ENCODE measurements around the gene TNKS1BP1.

TNKS1BP1 gene

GRCh38 chr11:57332694-57333440 is 8.1 kb upstream of the TNKS1BP1 start:
- DNase-seq (ENCODE audit: low read depth), result no peak

- no peak for DNase-seq (ENCODE audit: low read depth)
Observed at GRCh38 chr11:57331720-57332119, 7.0 kb upstream of the TNKS1BP1 start.

GRCh38 chr11:57330029-57330428 is 5.3 kb upstream of the TNKS1BP1 start:
- DNase-seq (ENCODE audit: low read depth), result no peak

GRCh38 chr11:57327721-57328120 is 3.0 kb upstream of the TNKS1BP1 start:
- no peak for DNase-seq (ENCODE audit: low read depth)

- DNase-seq (ENCODE audit: low read depth), result no peak
Observed at GRCh38 chr11:57325735-57326048, 940 bp upstream of the TNKS1BP1 start.

- no peak for DNase-seq (ENCODE audit: low read depth)
Observed at GRCh38 chr11:57324154-57324885, 432 bp downstream of the TNKS1BP1 start.

GRCh38 chr11:57323855-57324153 is 948 bp downstream of the TNKS1BP1 start:
- DNase-seq (ENCODE audit: low read depth), result no peak

GRCh38 chr11:57323167-57323854 is 1.4 kb downstream of the TNKS1BP1 start:
- DNase-seq (ENCODE audit: low read depth), result no peak

- no peak for DNase-seq (ENCODE audit: low read depth)
Observed at GRCh38 chr11:57322256-57323166, 2.2 kb downstream of the TNKS1BP1 start.

- no peak for DNase-seq (ENCODE audit: low read depth)
Observed at GRCh38 chr11:57321388-57322255, 3.1 kb downstream of the TNKS1BP1 start.

- DNase-seq (ENCODE audit: low read depth), result no peak
Observed at GRCh38 chr11:57320719-57321387, 3.9 kb downstream of the TNKS1BP1 start.

GRCh38 chr11:57320067-57320718 is 4.6 kb downstream of the TNKS1BP1 start:
- no peak for DNase-seq (ENCODE audit: low read depth)

- no peak for DNase-seq (ENCODE audit: low read depth)
Observed at GRCh38 chr11:57318178-57318577, 6.6 kb downstream of the TNKS1BP1 start.

- no peak for DNase-seq (ENCODE audit: low read depth)
Observed at GRCh38 chr11:57316017-57316416, 8.7 kb downstream of the TNKS1BP1 start.

- no peak for DNase-seq (ENCODE audit: low read depth)
Observed at GRCh38 chr11:57315491-57315890, 9.3 kb downstream of the TNKS1BP1 start.

- DNase-seq (ENCODE audit: low read depth), result no peak
Observed at GRCh38 chr11:57314221-57314973, 10.4 kb downstream of the TNKS1BP1 start.

- DNase-seq (ENCODE audit: low read depth), result no peak
Observed at GRCh38 chr11:57313788-57314135, 11.0 kb downstream of the TNKS1BP1 start.

GRCh38 chr11:57313071-57313787 is 11.5 kb downstream of the TNKS1BP1 start:
- DNase-seq (ENCODE audit: low read depth), result no peak

GRCh38 chr11:57312511-57313021 is 12.2 kb downstream of the TNKS1BP1 start:
- DNase-seq (ENCODE audit: low read depth), result no peak

Measured in stimulated activated CD8-positive, alpha-beta memory T cell treated with anti-CD3 and anti-CD28 coated beads, Interleukin-12 subunit alpha, Interleukin-12 subunit beta, amount 100 ng/mL, for 4 hours (primary cell).